Activated T-cell treated with anti-CD3 and anti-CD28 coated beads, Interleukin-2, amount 50 U/mL, for 1 hour (primary cell): ENCODE results near the gene CLIC6.
"Not testable (repeated sequence)": the region's sequence is repeated elsewhere in the genome, so short reads cannot be mapped to it uniquely, and the experiment has no call there.

Source experiments
- DNase-seq: peaks from one replicate; pipeline ENCODE4 v3.0.0-alpha.2; 2020

The CLIC6 gene

DNA sequence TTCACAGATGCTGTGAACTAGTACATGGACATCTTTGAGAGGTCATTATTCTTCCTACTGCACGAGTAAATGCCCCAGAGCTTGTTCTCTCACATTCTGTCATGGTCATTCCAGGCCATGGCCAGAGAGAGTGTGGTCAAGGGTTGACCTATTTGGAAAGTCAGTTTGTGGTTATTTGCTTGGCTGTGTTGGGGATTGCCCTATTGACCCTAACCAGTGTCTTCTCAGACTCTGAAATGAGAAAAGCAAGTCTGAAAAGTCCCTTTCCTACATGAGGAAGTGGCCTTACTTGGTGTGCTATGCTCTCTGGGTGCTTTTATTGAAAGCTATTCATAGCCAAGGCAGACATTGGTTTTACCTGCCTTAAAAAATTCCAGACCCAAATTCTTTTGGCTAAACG is 26.6 kb downstream of the CLIC6 start:
- DNase-seq: no peak

DNA sequence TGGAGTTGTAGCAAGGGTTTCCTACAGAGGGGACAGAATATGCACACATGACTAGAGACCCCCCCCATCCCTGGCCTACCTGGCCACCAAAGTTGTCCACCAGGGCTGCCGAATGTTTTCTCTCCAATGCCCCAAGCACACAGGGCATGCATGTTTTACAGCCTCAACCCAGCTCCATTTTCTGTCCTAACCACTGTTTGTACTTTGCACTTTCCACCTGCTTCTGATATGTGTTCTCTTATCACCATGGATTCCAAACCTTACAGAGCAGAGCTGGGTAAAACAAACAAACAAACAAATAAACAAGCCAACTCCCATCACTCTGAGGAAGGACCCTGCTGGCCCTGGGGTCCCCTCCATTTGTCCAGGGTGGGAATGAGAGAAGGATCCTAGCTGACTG is 27.3 kb downstream of the CLIC6 start:
- DNase-seq: no peak

- DNase-seq: no peak
Observed at GRCh38 chr21:34697826-34698225, 29.0 kb downstream of the CLIC6 start.

GRCh38 chr21:34698270-34699015 is 29.6 kb downstream of the CLIC6 start:
- no peak for DNase-seq

GRCh38 chr21:34700605-34701004 is 31.8 kb downstream of the CLIC6 start:
- no peak for DNase-seq

- no peak for DNase-seq
Observed at GRCh38 chr21:34701726-34702125, 32.9 kb downstream of the CLIC6 start.

GRCh38 chr21:34702341-34703170 is 33.8 kb downstream of the CLIC6 start:
- DNase-seq: no peak

DNA sequence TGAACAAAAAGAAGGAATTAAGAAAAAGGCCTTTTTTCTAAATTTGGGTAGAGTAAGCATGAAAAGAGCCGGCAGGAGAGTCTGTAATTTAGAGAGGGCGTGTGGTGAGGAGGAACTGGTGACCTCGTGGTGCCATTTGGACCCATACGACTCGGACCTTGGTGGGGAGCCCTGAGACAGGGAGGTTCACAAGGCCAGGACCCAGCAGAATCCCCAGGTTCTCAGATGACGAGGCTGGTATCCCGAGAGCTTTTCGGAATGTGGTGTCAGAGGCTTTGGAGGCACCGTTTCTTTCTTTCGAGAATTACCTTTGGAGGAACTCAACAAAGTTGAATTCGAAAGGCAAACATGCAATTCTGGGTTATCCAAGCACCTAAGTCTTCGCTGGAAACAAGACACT is 34.8 kb downstream of the CLIC6 start:
- no peak for DNase-seq

DNA sequence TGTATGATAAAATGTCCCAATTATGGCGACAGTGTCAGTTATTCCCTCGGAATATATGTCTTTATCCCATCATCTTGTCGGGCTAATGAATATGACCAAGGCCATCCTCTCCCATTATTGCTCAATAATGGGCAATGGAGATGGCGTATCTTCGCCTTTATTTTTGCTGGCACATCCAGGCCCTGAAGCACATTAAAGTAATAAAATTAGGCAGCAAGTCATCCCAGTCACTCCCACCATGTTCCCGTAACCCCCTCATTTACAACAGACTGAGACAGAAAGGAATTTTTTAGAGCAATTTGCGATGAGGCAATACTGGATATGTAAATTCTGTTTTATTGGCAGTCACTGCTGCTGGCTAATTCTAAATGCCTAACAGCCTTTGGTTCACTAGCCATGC is 35.3 kb downstream of the CLIC6 start:
- DNase-seq: no peak

- no peak for DNase-seq
Observed at GRCh38 chr21:34705011-34705410, 36.2 kb downstream of the CLIC6 start.

DNA sequence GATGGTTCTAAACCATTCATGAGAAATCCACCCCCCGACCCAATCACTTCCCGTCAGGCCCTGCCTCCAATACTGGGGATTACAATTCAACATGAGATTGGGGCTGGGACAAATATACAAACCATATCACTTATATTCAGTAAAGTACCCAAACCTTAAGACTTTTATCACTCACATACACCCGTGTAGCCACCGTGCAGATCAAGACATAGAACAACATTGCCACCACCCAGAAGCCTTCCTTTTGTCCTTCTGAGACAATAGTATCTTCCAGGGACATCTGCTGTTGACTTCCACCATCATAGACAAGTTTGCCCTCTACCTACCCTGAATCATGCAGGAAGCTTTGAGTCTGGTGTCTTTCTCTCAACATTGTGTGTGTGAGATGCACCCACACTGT is 37.5 kb downstream of the CLIC6 start:
- DNase-seq: no peak

- DNase-seq: no peak
Observed at GRCh38 chr21:34707876-34708325, 39.1 kb downstream of the CLIC6 start.

DNA sequence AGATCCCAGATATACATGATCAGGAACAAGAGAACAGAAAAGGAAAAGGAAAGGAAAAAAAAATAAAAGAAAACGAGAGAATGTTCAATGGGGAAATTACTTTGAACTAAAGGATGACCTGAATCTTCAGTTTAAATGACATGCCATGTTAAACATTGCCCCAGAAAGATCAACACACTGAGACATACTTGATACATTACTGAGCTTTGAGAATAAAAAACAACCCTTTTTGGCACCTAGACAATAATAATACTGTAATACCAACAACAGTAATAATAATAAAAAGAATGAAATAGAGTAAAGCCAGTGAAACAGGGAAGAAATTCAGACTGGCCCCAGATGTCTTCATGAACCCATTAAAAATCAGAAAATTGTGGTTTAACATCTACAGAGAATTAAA is 44.8 kb downstream of the CLIC6 start:
- no peak for DNase-seq

- DNase-seq: no peak
Observed at GRCh38 chr21:34715518-34715917, 46.7 kb downstream of the CLIC6 start.

DNA sequence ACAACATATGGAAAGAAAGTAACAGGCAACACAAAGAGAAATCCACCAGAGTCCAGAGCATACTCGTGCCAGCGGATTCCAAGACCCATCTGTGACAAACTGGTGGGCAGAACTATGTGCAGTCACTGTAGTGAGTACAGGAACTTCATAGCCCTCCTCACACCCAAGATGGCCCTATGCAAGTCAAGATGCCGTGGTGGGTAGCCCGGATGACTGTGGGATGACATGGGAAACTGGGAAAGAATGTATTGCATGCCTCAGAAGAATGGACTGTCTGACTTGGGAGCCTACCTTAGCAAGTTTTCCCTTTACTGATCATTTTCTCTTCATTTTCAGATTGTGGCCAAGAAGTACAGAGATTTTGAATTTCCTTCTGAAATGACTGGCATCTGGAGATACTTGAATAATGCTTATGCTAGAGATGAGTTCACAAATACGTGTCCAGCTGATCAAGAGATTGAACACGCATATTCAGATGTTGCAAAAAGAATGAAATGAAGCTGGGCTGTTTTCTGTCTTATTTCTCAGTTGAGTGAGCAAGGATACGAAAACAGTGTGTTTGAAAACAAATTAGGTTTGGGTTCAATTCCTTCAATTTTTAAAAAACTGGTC is 47.3 kb downstream of the CLIC6 start:
- DNase-seq: no peak

GRCh38 chr21:34718529-34718928 is 49.7 kb downstream of the CLIC6 start:
- not testable (repeated sequence) for DNase-seq

GRCh38 chr21:34722684-34723300 is 54.0 kb downstream of the CLIC6 start:
- DNase-seq: peak; percentile 39

DNA sequence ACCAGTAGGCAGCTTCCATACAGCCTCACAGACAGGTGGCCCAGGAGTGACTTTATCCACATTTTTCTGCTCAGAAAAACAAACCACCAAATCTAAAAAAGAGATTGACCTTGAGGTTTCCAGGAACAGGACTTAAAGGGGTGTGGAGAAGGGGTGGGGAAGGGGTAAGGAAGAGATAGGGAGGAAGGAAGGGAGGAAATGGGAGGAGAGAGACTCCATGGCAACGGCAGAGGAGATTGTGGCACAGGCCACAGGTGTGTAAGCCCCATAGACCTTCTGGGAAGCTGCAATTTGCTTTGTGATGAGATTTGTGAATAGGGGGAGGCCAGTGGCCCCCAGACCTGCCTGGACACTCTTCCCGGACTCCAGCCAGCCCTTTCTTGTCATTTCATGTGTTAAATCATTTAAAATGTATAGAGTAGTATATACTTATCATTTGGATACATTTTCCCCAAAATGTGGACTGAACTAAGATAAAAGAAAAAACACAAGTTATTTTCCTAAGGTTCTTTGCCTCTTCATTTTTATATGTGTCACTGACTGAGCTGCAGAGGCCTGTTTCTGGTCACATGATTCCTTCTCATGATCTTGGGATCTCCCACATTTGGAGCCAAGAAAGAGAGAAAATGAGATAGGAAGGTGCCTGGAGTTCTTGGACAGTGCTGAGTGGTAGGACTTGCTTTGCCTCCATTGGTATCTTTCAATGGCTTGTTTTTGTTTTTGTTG is 55.5 kb downstream of the CLIC6 start:
- no peak for DNase-seq

GRCh38 chr21:34724857-34725195 is 56.0 kb downstream of the CLIC6 start:
- DNase-seq: no peak

DNA sequence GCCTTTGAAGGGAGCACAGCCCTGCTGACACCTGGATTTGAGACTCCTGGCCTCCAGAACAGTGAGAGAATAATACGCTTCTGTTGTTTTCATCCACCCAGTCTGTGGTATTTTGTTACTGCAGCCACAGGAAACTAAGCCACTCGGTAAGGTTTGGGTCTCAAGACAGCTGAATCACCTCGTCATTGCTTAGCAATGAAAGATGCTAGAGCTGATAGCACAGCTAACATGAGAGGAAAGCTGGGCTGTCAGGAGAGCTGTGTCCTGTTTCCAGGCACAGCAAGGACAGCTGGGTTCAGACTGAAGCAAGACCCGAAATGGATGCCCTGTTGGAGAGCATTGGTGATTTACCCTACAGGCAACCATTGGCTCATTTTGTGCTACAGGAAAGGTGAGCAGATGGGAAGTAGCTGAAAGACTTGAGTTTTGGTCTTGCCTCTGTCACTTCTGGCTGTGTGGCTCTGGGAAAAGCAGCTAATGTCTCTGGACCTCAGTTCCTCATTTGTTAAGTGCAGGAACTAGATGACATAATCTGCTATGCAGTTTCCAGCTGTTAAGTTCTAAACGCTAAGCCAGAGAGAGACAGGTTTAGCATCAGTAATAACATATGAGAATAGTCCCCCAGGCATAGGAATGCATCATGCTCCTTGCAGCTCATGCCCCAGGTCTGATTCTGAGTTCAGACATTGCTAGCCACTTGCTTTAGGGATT is 58.0 kb downstream of the CLIC6 start:
- no peak for DNase-seq

DNA sequence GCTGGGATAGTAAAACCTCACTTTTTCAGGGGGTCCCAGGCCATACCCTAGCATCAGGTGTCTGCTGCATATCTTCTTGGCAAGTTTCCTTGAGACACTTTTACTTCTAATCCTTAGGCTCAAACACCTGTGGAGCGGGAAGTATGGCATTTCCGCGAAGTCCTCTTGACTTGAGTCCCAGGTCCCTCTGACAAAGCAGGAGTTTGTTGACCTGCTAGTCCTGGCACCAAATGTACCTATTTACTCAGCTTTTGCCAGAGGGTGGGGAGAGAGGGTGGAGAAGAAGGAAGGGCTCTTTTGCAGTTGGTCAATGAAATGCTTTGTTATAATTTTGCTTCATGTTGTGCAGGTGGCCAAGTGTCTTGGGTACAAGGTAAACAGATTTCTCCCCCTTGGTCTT is 59.7 kb downstream of the CLIC6 start:
- DNase-seq: no peak

- no peak for DNase-seq
Observed at GRCh38 chr21:34730194-34730593, 61.4 kb downstream of the CLIC6 start.
